Sigmoid colon (tissue), 4 donors: ENCODE results near the gene CNTN4.

Source experiments
- POLR2A ChIP-seq, 2 donors: fragments of 450-650 bp; IDR thresholded peaks; one replicate each; pipeline ENCODE4 v1.6.1; 2016; ENCODE audit warnings: antibody characterized with exemption in 2 of 2, mild to moderate bottlenecking in 2 of 2, moderate library complexity in 2 of 2
- POLR2AphosphoS5 ChIP-seq, 4 donors: sonication (generic); formaldehyde crosslinking; IDR thresholded peaks; one replicate each; pipeline ENCODE4 v1.6.1; 2017; ENCODE audit warnings: antibody characterized with exemption in 4 of 4
- TF ChIP-seq, protein P1 (sequence below), 4 experiments: fragments of 450-650 bp in 3 of 4; fragments of 200-600 bp in 1 of 4; IDR thresholded peaks; one replicate each; pipeline ENCODE4 v1.5.1; 2016 to 2019; ENCODE audit warnings: antibody characterized with exemption in 4 of 4, mild to moderate bottlenecking in 3 of 4, moderate library complexity in 2 of 4

DNA sequence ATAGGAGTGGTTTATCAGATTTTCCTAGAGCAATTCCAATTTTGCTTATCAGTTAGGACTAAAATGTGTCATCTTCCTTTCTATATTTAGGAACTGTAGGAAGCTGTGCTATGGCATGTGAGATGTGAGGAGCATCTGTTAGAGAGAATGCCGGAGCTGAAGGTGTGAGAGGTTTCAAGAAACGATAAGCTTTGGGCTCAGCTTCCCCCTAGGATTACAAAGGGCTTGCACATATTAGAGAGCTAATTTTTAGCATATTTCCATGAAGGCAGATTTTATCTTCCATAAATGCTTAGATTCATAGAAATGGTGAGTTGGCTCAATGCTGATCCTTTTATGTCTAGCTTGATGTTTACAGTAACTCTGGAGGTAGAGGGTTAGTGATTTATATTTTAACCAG, 120.2 kb downstream of the CNTN4 start:
- no peak for TF ChIP-seq POLR2AphosphoS5 (IDR thresholded peaks at IDR 0.05)
- TF ChIP-seq, protein P1, sequence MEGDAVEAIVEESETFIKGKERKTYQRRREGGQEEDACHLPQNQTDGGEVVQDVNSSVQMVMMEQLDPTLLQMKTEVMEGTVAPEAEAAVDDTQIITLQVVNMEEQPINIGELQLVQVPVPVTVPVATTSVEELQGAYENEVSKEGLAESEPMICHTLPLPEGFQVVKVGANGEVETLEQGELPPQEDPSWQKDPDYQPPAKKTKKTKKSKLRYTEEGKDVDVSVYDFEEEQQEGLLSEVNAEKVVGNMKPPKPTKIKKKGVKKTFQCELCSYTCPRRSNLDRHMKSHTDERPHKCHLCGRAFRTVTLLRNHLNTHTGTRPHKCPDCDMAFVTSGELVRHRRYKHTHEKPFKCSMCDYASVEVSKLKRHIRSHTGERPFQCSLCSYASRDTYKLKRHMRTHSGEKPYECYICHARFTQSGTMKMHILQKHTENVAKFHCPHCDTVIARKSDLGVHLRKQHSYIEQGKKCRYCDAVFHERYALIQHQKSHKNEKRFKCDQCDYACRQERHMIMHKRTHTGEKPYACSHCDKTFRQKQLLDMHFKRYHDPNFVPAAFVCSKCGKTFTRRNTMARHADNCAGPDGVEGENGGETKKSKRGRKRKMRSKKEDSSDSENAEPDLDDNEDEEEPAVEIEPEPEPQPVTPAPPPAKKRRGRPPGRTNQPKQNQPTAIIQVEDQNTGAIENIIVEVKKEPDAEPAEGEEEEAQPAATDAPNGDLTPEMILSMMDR (IDR thresholded peaks at IDR 0.05): no peak
- no peak for TF ChIP-seq POLR2A (IDR thresholded peaks at IDR 0.05)
